Stimulated activated CD8-positive, alpha-beta memory T cell treated with anti-CD3 and anti-CD28 coated beads, Interleukin-4, amount 100 ng/mL, for 4 hours (primary cell): ENCODE data around the gene UMODL1.

Experiments
- DNase-seq, 2 donors: peaks; one replicate each; pipeline ENCODE4 v3.0.0-alpha.2; 2020; ENCODE audit warnings: low read depth in 2 of 2, low spot score in 1 of 2

UMODL1 gene

GRCh38 chr21:42147386-42148020, 76.4 kb downstream of the UMODL1 start:
- DNase-seq = no peak

DNA sequence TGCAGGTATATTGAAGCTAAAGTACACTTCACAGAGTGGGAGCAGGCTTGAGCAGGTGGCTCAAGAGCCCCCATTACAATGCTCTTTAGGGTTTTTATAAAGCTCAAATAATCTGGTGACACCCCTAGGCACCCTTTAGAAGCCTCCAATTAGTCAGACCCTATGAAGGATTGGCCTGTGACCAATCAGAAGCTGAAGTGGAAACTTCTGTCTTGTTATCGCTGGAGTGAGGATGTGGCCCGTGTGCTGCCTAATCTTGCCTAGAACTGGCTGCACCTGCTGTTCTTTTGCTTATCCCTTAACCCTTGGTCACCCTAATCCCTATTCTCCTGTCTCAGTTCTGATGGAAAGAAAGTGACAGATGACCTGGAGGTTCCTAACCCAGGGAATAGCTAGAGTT, 77.0 kb downstream of the UMODL1 start:
- no peak for DNase-seq

DNA sequence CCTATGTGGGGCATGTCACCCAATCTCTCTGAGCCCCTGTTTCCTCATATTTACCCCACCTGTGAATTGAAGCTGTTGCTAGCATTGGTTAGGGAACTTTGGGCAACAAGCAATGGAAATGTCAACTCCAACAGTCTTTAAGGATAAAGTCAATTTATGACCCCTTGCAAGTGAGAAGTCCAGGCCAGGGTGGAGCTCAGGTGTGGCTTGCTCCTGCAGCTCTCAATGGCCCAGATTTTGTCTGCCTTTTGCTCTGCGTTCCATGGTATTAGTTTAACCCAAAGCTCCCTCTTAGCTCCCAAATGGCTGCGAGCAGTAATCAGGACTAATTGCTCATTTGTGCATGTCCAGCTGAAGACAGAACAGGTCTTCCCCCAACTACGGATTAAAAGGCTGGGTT, 77.5 kb downstream of the UMODL1 start:
- no peak for DNase-seq

- DNase-seq = no peak
Measured at GRCh38 chr21:42149656-42150473, 78.7 kb downstream of the UMODL1 start.

DNA sequence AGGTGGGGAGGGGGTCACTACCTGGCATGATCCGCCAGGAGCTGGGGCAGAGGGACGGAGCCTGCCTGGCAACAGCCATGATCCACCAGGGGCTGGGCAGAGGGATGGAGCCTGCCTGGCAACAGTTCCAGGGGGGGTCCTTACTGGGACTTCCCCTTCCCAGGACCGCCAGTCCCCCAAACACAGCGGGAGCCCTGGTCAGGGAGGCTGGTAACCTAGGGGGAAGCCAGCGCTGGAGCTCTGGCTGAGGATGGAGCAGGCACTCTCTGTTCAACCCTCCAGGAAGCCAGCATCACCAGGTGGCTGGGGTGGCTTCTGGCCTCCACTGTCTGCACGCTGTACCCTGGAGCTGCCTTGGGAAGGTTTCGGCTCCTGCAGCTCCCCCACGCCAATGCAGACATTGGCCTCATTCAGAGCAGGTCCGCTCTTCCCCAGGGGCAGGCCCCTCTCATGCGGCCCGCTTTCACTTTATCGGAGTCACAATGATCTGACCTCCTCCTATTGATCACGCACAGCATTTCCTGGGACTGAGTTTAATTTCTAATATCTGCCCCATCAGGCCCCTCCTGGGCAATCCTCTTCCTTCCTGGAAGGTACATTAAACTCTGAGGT, 79.5 kb downstream of the UMODL1 start:
- DNase-seq = no peak

GRCh38 chr21:42151148-42151947, 80.2 kb downstream of the UMODL1 start:
- DNase-seq = no peak

DNA sequence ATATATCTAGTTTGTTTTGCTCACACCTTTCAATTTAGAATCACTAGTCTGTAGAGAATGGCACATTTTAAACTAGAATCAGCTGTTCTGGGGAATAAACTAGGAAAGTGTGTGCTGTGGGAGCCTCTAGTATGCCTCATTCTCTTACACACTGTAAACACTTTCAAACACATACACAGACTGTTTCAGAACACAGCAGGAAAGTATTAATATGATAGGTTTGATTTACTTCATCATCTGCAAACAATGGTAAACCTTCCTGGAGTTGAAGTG, 80.8 kb downstream of the UMODL1 start:
- DNase-seq = no peak

DNA sequence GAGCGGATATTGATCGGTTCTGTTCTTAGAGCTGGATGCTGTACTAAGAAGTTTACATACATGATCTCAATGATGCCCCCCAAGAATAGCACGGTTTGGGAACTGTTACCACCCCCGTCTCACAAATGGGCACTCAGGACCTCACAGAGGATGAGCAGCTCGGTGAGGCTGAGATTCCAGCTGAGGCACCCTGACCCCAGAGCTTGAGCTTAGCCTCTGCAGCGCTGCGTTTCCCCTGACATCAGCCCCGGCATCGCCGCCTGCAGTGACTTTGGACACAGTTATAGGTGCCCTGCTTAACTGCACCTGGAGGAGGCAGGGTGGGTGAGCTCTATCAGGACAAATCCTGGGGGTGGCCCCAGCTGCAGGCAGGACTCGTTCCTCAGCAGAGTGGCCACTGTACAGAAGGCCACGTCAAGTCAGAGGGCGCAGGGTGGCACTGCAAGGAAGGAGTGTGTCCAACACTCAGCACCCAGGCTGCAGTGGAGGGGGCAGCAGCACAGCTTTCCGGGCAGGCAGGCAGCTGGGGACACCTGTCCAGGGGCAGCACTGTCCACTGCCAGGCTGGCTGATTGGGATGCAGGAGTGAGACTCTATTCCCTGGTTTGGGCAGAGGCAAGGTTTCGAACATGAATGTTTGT, 82.0 kb downstream of the UMODL1 start:
- DNase-seq = no peak

DNA sequence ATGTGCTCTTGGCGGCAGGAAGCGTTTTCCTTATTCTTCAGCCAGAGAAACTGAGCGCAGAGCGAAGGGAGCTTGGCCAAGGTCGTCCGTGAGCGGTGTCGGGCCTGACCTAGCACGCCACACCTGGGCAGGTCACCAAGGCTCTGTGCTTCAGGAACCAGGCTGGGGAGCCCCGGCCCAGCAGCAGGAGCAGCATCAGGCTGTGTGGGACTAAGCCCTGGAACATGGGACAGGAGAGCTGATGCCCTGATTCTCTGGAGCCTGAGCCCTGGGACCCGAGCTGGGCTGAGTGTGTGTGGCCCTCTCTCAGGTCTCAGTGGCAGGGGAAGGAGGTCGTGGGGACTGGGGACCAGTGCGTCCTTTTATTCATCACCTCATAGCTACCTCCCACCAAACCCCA, 82.6 kb downstream of the UMODL1 start:
- DNase-seq = no peak

DNA sequence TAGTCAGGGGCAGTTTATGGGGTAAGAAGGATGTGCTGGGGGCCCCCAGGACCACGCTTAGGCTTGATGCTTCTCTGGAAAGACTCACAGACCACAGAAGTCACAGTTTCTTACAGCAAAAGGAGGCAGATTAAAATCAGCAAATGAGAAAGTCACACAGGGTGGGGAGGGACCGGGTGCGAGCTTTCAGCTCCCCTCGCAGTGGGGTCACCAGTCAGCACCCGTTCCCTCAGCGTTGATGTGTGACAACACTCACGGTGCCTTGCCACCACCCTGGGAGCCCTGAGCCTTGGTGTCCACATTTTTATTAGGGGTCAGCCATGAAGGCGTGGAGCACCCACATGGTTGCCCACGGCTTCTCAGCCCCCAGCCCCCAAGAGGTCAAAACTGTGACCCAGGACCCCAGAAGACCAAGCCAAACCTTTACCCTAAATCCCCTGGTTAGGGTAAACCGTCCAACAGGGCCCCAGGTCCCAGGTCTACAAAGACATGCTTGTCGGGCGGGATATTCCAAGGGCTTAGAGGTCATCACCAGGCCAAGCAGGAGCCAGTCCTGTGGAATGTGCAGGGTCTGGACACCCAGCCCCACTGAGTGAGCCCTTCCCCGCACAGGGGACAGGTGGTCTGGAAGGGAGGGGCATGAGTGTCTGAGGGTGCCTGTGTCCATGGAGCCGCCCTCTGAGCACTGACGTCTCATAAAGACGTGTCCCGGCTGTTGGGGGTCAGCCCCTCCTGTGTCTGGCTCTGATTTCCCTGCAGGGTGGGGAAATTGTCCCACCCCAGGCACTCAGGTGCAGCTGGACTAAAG, 83.3 kb downstream of the UMODL1 start:
- DNase-seq = no peak

GRCh38 chr21:42155045-42155855, 84.1 kb downstream of the UMODL1 start:
- no peak for DNase-seq

DNA sequence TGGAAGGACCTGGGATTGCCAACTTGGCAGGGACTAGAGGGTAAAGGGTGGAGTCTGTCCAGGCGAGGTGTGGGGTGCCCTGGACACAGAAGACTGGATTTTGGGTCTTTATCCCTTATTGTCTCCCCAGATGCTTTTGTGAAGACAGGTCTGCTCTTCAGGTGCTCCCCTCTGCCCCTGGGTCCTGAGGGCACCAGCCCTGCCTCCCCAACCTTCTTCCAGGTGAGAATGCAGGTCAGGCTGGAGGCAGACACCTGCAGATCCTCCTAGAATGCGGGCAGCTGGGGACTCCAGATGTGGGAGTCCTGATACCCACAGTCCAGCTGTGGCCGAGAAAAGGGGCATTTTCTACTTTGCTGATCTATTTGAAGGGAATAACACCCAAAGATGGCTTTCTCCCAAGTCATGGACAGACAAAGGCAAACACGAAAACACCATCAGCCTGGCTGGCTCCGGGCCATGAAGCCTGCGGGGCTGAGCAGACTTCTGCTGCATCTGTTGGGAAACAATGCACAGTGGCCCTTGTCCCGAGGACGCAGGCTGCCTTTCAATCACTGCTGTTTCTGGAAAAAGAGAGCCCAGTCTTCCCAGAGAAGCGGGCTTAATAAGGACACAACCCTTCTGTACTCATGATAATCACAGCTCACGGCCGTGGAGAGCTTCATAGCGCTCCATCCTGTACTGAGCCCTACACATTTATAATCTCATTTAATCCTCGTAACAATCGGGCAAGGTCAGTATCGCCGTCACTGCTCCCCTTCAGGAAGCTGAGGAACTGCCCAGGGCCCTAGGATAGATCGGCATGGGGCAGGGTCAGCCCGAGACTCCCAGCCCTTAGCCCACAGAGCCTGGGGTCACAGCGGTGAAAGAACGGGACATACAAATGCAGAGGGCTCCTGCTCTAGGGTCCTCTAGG, 85.8 kb downstream of the UMODL1 start:
- no peak for DNase-seq

GRCh38 chr21:42157606-42158310, 86.6 kb downstream of the UMODL1 start:
- no peak for DNase-seq

DNA sequence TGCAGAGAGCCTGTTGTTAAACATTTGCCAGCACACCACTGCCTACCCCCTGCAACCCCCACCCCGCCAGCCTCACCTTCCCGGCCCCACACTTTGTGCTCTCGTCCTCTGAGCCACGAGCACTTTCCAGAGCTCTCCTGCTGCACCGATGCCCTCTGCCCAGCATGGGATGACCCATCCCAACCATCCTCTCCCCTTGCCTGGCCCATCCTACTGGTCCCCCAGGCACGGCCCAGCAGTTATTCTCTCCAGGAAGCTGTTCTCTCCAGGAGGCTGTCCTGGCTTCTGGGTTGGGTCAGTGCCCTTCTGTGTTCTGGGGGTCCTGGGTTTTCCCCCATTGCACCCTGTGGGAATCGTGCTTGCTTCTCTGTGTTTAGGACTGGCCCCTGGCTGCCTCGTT, 87.7 kb downstream of the UMODL1 start:
- no peak for DNase-seq

DNA sequence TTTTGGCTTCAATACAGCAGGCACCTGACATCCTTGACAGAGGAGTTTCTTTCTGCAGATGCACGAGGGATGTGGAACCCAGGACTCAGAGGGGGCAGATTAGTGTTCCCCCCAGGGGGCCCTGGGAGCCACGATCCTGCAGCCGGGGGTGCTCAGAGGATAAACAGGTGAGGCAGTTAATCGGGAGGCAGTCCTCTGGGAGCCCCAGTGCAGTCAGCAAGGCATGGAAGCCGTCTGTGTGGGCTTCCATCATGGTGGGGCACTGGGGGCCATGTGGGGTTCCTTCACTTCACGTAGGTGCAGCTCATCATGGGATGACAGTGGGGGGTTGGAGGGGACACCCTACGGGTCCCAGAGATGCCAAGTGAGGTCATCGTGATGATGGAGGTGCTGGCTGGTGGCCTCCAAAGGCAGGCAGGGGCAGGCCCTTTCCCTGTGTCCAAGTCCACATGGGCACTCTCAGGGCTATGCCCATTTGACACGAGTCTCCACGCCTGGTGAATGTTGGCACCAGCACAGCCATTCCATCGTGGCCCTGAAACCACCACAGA, 88.5 kb downstream of the UMODL1 start:
- no peak for DNase-seq

GRCh38 chr21:42160111-42160721, 89.1 kb downstream of the UMODL1 start:
- DNase-seq = no peak

- no peak for DNase-seq
Measured at GRCh38 chr21:42160765-42161164, 89.6 kb downstream of the UMODL1 start.
